Left ventricle myocardium inferior (tissue), 1 donor: ENCODE results near the gene TPSAB1. TPM values are rescaled to one million over a fixed set of nuclear protein-coding genes. Genes with fewer than 3 reads are reported as not detected.

ENCODE experiments used
- DNase-seq: peaks from one replicate; pipeline ENCODE4 v3.0.0-alpha.2; 2020
- H3K27ac ChIP-seq: fragments of 200-600 bp; replicated peaks from 2 replicates; pipeline ENCODE4 v1.8.0; 2021
- H3K27me3 ChIP-seq: fragments of 200-600 bp; 2 replicates; pipeline ENCODE4 v1.8.0; 2021; ENCODE audit warnings: low read depth
- H3K36me3 ChIP-seq: fragments of 200-600 bp; 2 replicates; pipeline ENCODE4 v1.8.0; 2021
- H3K4me1 ChIP-seq: fragments of 200-600 bp; 2 replicates; pipeline ENCODE4 v1.8.0; 2021
- H3K4me3 ChIP-seq: fragments of 200-600 bp; 2 replicates; pipeline ENCODE4 v1.8.0; 2021; ENCODE audit warnings: mild to moderate bottlenecking, moderate library complexity
- H3K9me3 ChIP-seq: fragments of 200-600 bp; replicated peaks from 2 replicates; pipeline ENCODE4 v1.8.0; 2021
- intact Hi-C: fragments of 100-400 bp; cut with micrococcal nuclease; formaldehyde crosslinking; loops from one replicate; pipeline ENCODE4 v1.11.0; 2022
- total RNA-seq: library from RNA; stranded (reverse); fragmentation: NEBNext Ultra II Directional; extraction: Animal tissue kit (Norgen Biotek cat#: 25700); gene quantifications from one replicate; pipeline ENCODE4 v1.2.1, GENCODE V29; 2021
- TF ChIP-seq, protein P1 (sequence below): fragments of 200-600 bp; IDR thresholded peaks from 2 replicates; pipeline ENCODE4 v1.8.0; 2021; ENCODE audit warnings: antibody characterized with exemption, mild to moderate bottlenecking, borderline replicate concordance
- donor health status: DM: no; HTN: yes; CAD: no; lungs with severe emphysema.

TPSAB1 gene
- total RNA-seq, 1 donor from 2014 or later: 3.6 TPM

- no peak overlapping the region for H3K4me3 ChIP-seq
- peaks cover 8% of the 10 kb centered on the region for H3K4me1 ChIP-seq
- H3K27ac ChIP-seq: no peak overlapping the region
- DNase-seq: no peak
- H3K9me3 ChIP-seq: no peaks in the 10 kb centered on the region
- no peaks in the 10 kb centered on the region for H3K36me3 ChIP-seq
- peaks cover 59% of the 10 kb centered on the region for H3K27me3 ChIP-seq
- intact Hi-C loops: no loop called here
- TF ChIP-seq, protein P1, sequence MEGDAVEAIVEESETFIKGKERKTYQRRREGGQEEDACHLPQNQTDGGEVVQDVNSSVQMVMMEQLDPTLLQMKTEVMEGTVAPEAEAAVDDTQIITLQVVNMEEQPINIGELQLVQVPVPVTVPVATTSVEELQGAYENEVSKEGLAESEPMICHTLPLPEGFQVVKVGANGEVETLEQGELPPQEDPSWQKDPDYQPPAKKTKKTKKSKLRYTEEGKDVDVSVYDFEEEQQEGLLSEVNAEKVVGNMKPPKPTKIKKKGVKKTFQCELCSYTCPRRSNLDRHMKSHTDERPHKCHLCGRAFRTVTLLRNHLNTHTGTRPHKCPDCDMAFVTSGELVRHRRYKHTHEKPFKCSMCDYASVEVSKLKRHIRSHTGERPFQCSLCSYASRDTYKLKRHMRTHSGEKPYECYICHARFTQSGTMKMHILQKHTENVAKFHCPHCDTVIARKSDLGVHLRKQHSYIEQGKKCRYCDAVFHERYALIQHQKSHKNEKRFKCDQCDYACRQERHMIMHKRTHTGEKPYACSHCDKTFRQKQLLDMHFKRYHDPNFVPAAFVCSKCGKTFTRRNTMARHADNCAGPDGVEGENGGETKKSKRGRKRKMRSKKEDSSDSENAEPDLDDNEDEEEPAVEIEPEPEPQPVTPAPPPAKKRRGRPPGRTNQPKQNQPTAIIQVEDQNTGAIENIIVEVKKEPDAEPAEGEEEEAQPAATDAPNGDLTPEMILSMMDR: no peak
Observed at GRCh38 chr16:1275791-1276579, 35.5 kb downstream of the TPSAB1 start.

DNA sequence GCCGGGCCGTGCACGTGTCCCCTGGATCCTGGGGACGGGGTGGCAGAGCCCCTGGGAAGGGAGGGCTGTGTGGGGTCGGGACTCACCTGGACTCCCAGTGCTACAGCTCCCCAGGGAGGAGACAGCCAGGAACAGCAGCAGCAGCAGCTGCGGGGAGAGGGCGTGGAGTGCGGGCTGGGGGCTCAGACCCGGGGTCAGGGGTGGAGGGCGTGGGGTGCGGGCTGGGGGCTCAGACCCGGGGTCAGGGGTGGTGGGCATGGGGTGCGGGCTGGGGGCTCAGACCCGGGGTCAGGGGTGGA, 36.0 kb downstream of the TPSAB1 start:
- intact Hi-C loops: no loop called here
- no peak overlapping the region for H3K4me3 ChIP-seq
- peaks cover 6% of the 10 kb centered on the region for H3K4me1 ChIP-seq
- H3K36me3 ChIP-seq: no peaks in the 10 kb centered on the region
- no peaks in the 10 kb centered on the region for H3K9me3 ChIP-seq
- TF ChIP-seq, protein P1: no peak
- no peak for DNase-seq
- H3K27me3 ChIP-seq: peaks cover 59% of the 10 kb centered on the region
- H3K27ac ChIP-seq: no peak overlapping the region

- intact Hi-C loops: no loop called here
- TF ChIP-seq, protein P1: no peak
- H3K27ac ChIP-seq: no peak overlapping the region
Observed at GRCh38 chr16:1277151-1277598, 36.7 kb downstream of the TPSAB1 start.

GRCh38 chr16:1277617-1278282, 37.2 kb downstream of the TPSAB1 start:
- Histone ChIP-seq H3K27me3 (peaks cover 58% of the 10 kb centered on the region), H3K4me3 (no peak overlapping the region), H3K27ac (no peak overlapping the region), H3K9me3 (no peaks in the 10 kb centered on the region), H3K36me3 (no peaks in the 10 kb centered on the region), H3K4me1 (no peaks in the 10 kb centered on the region)
- intact Hi-C loops: no loop called here
- TF ChIP-seq, protein P1: no peak
- DNase-seq: no peak

More at GRCh38 chr16:1277151-1277598, 36.7 kb downstream of the TPSAB1 start:
- H3K9me3 ChIP-seq: no peaks in the 10 kb centered on the region
- H3K36me3 ChIP-seq: no peaks in the 10 kb centered on the region
- no peak overlapping the region for H3K4me3 ChIP-seq
- H3K27me3 ChIP-seq: peaks cover 59% of the 10 kb centered on the region
- no peak for DNase-seq
- peaks cover under 1% of the 10 kb centered on the region for H3K4me1 ChIP-seq

GRCh38 chr16:1278477-1278876, 38.0 kb downstream of the TPSAB1 start:
- no peak for DNase-seq
- Histone ChIP-seq H3K27ac (no peak overlapping the region), H3K9me3 (no peaks in the 10 kb centered on the region), H3K27me3 (peaks cover 65% of the 10 kb centered on the region), H3K4me3 (no peak overlapping the region), H3K36me3 (no peaks in the 10 kb centered on the region), H3K4me1 (no peaks in the 10 kb centered on the region)
- TF ChIP-seq, protein P1: no peak
- intact Hi-C loops: no loop called here
